GM19438 (cell line): ENCODE data around the gene MCCD1.
"Not testable (repeated sequence)": the region's sequence is repeated elsewhere in the genome, so short reads cannot be mapped to it uniquely, and the experiment has no call there.

Experiments
- ATAC-seq: cut with Tn5 transposase; IDR thresholded peaks from one replicate; pipeline ENCODE4 v1.9.1; 2021; ENCODE audit warnings: low read depth; ENCODE audit not compliant: unreplicated experiment

MCCD1 gene

GRCh38 chr6:31541059-31541657 lies 12.4 kb downstream of the MCCD1 start:
- ATAC-seq, result peak; percentile 21

GRCh38 chr6:31541658-31542521 lies 13.1 kb downstream of the MCCD1 start, which contains the start of gene DDX39B:
Gene DDX39B (minus strand): TSS chr6:31542003. CDS start chr6:31540532, 1,471 bp downstream.
- ATAC-seq, result peak; percentile 52

- no peak for ATAC-seq
These were observed 14.9 kb downstream of the MCCD1 start for GRCh38 chr6:31543639-31544038.

- no peak for ATAC-seq
These were observed 15.9 kb downstream of the MCCD1 start for GRCh38 chr6:31544676-31545075.

- no peak for ATAC-seq
These were observed 16.5 kb downstream of the MCCD1 start for GRCh38 chr6:31545291-31545690.

- ATAC-seq, result peak; percentile 35
These were observed 17.7 kb downstream of the MCCD1 start, which contains the start of gene ATP6V1G2 for GRCh38 chr6:31546339-31546957. Gene ATP6V1G2 (minus strand): TSS chr6:31546608. CDS start chr6:31546559, 49 bp downstream.

- peak; percentile 73 for ATAC-seq
These were observed 18.4 kb downstream of the MCCD1 start, which contains the start of gene NFKBIL1 for GRCh38 chr6:31546958-31547726. Gene NFKBIL1 (plus strand): TSS chr6:31547608. CDS start chr6:31547695, 87 bp downstream.

GRCh38 chr6:31547727-31548543 lies 19.2 kb downstream of the MCCD1 start:
- ATAC-seq, result no peak

- ATAC-seq, result no peak
These were observed 19.7 kb downstream of the MCCD1 start for GRCh38 chr6:31548544-31548873.

- ATAC-seq, result not testable (repeated sequence)
These were observed 22.6 kb downstream of the MCCD1 start for GRCh38 chr6:31551371-31551770.

- no peak for ATAC-seq
These were observed 27.5 kb downstream of the MCCD1 start for GRCh38 chr6:31556307-31556706.

GRCh38 chr6:31557443-31558317 lies 28.9 kb downstream of the MCCD1 start:
- ATAC-seq, result no peak

GRCh38 chr6:31558318-31558625 lies 29.5 kb downstream of the MCCD1 start:
- no peak for ATAC-seq

GRCh38 chr6:31558631-31559500 lies 30.1 kb downstream of the MCCD1 start:
- ATAC-seq, result no peak

GRCh38 chr6:31559606-31559957 lies 30.8 kb downstream of the MCCD1 start:
- ATAC-seq, result no peak

- peak; percentile 60 for ATAC-seq
These were observed 31.4 kb downstream of the MCCD1 start for GRCh38 chr6:31559958-31560696.

- ATAC-seq, result no peak
These were observed 31.9 kb downstream of the MCCD1 start for GRCh38 chr6:31560697-31561058.
